Embryonic facial prominence (tissue), 1 donor: ENCODE data around the gene KCNMA1.
"Not testable (repeated sequence)": the region's sequence is repeated elsewhere in the genome, so short reads cannot be mapped to it uniquely, and the experiment has no call there.

Source experiments
- DNase-seq: peaks from one replicate; pipeline ENCODE4 v3.0.0-alpha.2; 2016; ENCODE audit errors: extremely low spot score

Gene KCNMA1

DNA sequence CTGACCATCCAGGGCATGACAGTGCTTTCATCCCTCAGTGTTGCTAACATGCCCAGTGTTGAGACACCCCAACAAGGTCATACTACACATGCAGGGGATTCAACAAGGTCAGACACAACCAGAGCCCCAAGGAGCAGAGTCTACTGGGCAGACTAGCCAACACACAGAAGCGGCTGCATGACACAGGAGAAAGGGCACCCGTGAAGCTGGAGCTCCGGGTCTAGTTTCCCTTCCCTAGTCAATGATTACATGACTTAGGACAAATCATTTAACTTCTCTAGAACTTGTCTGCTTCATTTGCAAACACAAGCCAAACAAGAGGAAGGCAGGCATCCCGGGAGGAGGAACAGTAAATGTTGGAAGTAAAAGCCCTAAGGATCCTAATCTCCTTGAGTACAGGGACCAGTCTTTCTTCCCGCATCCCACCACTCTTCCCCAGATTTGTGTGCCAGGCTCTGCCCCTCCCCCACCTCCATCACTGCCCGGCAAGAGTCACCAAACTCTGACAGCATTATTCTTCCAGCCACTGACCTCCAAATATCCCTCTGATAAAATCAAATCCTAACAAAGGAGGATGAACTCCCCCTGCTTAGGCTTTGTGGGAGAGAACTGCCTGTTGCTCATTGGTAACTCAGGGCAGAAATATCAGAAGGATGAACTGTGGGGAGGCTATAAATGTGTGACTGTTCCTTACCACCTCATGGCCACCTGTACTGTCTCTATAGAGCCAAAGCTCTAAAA is 104.3 kb downstream of the KCNMA1 start:
- DNase-seq: no peak

DNA sequence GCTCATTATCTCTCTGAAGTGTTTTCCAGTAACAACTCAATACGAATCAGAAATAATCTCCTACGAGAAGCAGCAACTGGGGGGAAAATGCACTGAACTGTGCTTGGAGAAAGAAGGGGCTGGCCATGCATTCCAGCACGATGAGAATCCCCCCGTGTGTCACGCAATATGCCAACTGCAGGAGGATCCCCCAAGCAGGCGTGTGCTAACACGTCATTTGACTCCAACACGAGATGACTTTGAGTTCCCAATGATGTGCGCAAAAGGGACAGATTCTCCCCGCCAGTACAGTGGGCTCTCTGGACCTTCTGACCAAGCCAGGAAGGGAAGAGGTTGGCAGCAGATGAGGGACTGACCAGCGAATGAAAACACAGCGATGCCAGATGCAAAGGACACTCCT is 105.5 kb downstream of the KCNMA1 start:
- DNase-seq: no peak

DNA sequence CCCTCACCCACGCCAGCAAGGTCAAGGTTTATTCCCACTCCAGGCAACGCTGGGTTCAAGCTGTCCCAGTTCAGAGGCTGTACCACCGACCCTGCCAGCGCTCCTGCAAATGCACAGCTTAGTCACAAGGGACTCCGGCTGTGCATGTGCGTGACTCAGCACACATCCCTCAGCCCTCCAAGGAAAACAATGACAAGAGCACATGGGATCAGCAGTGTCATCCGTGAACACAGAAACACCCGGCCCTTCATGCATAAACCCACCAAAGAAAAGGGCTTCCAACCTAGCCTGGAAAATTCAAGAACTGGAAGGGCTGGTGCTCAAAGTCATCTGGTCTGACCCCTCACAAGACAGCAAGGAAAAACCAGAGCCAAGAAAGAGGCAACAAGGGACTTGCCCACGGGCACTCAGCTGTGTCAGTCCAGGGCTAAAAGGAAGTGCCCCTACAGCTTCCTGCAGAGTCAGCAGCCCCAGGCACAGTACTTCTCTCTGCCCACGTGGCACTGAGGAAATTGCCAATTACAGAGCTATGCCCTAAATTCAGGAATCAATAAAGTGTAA is 106.1 kb downstream of the KCNMA1 start:
- no peak for DNase-seq

DNA sequence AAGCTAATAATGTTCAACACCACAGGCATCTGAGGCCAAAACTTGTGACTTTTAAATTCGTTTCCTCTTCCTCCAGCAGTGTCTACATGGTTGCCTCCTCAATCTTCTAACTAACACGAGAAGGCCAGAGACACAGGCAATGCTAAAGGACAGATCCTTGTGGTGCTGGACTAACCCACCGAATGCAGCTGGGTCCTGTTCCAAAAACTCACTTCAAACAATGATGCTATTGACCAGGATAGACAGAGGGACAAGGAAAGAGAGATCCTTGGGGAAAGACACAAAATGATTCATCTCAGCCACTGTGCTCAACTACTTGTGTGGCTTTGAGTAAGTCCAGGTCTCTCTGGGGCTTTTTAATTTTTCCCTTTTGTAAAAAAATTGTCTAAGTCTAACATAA is 107.6 kb downstream of the KCNMA1 start:
- no peak for DNase-seq

DNA sequence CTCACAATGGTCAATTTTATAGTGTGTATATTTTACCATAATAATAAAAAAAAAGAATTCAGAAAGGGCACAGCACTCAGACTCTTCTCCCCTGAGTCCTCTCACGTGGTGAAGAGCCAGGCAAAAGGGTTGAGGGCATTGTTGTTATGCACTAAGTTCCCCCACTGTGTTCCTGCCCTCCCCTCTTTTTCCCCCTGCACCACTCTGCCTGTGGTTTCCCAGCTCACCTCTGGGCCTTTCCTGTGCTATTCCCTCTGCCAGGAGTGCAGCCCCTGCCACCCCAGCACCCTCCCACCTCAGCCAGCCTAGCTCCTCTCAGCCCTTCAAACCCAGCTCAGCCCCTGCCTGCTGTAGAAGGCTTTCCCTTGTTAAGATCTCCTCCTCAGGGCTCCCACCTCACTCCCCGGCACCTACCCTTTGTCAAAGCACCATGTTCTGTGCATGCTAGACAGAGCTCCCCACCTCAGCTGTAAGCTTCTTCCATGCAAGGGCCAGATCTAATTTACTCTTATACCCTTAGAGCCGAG is 108.5 kb downstream of the KCNMA1 start:
- DNase-seq: no peak

DNA sequence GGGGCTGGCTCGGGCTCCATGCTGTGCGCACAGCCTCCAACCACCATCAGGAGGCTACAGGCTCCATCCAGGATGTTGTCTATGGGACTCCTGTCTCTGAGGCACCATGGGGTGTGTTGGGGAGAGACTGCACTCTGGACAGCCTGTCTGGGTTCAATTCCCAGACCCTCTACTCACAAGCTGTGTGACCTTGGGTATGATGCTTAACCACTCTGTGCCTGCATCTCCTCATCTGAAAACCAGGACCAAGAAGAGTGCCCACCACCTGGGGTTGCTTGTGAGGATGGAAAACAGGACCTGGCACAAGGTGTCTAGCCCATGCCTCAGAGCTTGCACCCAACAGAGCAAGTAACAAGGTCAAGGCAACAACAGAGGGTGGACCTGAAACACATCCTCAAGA is 109.8 kb downstream of the KCNMA1 start:
- DNase-seq: no peak

DNA sequence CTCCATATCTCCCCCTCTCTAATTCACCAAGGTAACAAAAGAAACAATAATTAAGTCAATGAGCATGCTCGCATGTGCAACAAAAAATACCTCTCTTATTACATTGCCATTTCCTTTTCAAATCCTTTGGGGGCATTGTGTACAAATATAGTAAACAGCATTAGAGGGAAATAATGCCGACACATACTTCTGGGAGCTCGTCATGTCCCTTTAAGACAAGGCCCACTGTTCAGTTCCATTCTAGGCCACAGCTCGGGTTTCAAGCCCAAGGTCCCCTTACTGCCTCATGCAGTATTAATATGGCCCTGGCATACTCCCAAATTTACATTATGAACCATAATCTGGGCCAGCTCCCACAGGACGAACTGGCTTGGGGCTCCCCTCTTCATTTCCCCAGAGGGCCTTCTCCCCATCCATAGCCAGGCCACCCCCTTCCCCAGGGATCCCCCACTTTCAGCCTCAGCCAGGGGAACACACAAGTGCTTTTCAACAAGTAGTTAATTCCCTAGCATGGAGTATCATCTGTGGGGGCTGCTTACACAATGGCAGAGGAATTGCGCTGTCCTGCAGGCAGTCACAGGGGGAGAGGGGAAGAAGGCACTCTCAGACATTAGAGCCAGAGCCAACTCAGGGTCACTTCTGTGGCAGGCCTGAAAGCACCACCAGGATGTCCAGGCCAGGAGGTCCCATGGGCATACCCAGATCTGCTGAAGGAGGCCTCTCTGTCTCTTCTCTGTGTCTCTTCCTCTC is 110.6 kb downstream of the KCNMA1 start:
- DNase-seq: no peak

DNA sequence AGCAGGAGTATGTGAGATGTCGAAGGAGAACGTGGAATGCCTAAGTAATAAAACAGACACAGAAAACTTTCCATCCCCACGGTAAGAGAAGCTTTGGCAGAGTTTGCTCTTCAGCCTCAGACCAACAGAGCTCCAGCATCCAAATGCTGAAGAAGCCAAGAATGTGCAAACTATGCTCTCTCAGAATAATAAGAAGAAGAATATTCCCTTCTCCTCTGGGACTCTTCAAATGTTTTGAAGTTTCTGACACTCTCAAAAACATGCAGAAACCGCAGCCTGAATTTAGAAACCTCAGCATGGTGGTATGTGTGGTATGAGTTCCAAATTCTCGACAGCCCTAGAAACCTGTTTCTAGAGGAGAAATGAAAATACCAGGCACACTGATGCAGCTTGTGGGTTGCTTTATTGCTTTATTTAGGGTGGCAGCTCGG is 113.3 kb downstream of the KCNMA1 start:
- no peak for DNase-seq

DNA sequence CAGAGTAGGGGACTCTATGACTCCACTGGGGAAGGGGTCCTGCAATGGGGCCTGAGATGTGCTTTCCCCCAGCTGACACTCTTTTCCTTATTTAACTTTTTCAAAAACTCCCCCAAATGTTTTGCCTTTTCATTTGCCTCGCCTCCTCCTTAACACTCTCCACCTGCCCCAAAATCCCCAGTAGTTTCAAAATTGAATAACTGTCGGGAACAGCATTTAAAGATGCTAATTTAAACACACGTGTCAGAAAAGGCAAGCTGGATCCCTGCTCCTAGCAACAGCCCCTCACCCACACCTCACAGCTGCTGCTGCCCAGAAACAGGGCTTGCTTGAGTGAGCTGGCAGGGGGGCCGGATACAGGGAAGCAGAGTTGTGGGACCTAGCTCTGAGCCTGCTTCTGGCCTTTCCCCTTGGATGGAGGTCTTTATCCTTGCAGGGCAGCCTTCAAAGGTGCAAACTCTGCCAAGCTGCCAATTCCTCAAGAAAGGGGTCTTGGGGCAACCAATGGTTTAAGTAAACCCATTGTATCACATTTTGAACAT is 115.3 kb downstream of the KCNMA1 start:
- no peak for DNase-seq

DNA sequence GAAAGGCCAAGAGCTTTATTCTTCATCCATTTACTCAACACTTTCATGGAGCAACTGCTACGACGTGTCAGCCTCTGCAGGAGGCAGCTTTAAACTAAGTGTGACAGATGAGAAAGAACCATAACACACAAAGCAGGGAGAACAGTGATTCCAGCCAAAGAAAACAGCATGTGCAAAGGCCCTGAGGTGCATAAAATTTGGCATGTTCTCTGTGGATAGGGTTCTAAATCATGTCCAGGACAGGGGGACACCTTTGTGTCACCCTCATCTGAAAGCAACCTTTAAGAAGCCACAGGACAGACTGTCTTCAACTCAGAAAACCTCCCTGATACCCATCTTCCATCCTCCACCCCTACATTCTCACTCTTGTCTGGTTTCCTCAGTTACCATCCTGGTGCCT is 116.6 kb downstream of the KCNMA1 start:
- DNase-seq: no peak

DNA sequence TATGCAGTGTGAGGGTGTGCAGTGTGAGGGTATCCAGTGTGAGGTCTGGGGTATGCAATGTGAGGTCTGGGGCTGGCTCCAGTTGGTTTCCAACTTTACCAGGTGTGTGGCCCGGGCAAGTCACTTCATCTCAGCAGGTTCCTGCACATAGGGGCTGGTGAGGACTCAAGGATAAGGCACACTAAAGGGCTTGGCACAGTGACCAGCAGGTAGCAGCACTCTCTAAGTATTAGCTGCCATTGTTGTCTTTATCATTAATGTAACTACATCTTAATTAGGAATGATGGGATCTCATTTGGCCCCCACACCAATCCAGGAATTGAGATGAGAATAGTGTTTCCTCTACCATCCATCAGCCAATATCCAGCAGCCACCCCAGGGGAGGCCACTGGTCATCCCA is 117.3 kb downstream of the KCNMA1 start:
- DNase-seq: no peak

DNA sequence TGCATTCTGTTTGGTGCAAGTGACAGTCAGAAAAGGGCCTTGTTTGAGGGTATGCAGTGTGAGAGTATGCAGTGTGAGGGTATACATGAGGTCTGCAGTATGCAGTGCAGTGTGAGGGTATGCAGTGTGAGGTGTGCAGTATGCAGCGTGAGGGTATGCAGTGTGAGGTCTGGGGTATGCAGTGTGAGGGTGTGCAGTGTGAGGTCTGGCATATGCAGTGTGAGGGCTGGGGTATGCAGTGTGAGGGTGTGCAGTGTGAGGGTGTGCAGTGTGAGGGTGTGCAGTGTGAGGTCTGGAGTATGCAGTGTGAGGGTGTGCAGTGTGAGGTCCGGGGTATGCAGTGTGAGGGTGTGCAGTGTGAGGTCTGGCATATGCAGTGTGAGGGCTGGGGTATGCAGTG is 117.8 kb downstream of the KCNMA1 start:
- not testable (repeated sequence) for DNase-seq

DNA sequence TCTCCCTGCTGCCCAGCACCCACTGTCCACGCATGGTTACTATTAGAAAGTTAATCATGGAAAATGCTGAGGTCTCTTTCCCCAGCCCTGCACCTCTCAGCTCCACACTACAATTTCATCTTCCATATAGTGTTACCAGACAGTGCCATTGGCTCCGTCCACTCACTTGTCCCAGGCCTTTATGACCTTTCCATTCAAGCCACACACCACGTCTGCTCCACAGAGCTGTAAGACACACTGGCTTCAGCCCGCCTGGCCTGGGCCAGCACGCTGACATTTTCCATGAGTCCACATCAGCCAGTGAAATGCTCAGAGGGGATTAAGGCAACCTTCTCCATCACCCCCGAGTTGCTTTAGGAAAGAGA is 118.7 kb downstream of the KCNMA1 start:
- no peak for DNase-seq

DNA sequence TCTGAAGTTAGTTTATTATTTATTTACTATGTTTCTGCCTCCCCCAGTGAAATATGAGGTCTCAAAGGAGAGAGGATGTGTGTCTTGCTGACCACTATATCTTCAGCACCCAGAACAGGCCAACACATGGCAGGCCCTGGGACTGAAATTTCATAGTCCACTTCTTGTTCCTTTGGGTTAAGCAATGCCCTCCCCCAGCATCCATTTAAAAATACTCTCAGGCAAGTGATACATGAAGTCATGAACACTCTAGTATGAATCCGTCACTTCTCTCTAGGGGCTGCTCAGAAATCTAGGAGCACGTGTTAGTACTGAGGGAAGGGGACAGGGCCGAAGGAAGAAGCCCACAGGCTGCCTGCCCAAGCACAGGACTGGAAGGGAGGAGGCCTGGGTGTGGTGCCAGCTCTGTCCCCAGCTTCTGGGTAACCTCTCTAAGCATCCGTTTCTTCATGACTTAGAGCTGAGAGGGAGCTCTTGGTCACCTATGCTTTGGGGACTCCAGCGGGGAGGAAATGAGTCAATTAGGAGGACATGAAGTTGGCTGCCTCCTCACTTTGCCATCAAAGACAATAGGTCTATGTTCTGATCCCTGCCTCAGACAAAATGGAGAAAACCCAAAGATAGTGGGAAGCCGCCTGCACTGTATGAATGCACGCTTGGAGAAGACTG is 119.2 kb downstream of the KCNMA1 start:
- DNase-seq: no peak

DNA sequence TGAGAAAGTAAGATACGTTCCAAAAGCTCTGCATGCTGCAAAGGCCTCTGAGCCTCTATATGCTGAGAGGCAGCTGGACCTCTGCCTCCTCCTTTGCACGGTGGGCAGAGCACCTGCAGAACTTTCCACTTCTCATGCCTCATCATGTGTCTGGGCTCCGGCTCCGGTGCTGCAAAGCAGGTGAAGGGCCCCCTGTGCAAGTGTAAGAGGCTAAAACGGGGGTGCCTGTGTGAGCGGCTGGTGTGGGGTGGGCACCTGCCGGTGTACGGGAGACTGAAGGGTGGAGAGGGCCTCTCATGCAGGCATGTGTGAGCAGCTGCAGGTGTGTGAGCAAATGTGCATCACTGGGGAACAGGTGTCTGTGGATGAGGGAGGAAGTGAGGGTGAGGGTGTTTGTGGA is 121.0 kb downstream of the KCNMA1 start:
- DNase-seq: no peak

DNA sequence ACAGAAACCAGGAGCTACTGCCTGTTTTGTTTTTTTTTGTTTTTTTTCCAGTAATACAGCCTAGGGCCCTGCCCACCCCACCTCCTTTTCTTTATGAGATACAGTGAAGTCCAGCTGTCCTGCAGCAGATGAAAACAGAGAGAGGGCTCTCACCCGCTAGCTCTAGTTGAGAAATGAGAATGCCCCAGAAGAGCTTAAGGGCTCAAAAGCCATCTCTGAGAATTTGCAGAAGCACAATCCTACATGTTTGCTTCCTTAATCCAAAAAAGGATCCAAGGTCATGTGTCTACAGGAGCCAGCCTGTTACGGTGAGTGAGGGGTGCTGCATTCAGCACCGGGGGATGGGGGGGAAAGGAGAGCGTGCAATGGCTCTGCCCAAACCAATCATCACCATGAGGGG is 122.7 kb downstream of the KCNMA1 start:
- DNase-seq: no peak

DNA sequence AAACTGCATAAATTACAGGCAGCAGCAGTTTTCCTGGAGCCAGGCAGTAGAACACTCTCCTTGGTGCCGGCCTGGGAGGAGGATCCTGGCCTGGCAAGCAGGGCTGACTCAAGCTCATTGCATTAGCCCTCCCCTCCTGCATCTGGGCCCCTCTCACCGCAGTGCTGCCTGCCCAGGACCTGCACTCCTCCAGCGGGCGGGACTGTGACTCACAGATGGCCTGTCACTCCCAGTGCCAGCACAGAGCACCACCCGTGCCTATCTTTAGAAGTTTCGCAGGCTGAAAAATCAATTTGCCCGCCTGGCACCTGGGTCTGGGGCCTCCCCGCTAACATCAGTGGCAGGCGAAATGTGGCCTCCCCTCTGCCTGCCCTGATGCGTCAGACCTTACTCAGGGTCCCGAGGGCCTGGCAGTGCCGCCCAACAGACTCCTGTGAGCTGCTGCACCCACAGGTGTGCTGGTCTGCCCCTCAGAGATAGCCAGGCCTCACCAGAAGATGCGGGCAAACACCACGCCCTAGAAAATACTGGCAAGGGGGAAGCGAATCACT is 123.8 kb downstream of the KCNMA1 start:
- DNase-seq: no peak

DNA sequence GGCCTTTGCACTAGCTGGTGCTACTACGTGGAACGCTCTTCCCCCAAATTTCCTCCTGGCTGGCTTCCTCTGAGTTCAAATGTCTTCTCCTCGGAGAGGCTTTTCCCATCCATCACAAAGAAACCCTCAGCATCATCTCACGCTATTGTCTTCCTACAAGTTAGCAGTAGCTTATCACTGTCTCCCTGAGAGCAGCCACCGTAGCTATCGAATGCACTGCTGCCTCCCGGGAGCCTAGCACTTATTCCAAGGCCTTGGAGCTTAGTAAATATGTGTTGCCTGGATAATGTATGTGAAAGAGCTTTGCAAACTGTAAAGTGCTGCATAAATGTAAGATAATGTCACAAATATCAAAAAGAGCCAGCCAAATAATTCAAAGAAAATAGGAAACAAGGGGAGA is 124.4 kb downstream of the KCNMA1 start:
- no peak for DNase-seq

DNA sequence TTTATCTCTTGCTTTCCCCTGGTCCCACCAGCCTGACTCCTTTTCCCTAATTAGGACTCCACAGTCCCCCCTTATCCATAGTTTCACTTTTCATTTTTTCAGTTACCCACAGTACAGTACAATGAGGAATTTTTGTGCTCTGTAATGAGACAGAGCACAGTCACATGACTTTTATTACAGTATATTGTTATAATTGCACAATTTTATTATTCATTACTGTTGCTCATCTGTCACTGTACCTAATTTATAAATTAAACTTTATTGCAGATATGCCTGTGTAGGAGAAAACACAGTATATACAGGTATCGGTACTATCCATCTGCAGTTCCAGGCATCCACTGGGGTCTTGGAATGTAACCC is 125.4 kb downstream of the KCNMA1 start:
- DNase-seq: no peak

DNA sequence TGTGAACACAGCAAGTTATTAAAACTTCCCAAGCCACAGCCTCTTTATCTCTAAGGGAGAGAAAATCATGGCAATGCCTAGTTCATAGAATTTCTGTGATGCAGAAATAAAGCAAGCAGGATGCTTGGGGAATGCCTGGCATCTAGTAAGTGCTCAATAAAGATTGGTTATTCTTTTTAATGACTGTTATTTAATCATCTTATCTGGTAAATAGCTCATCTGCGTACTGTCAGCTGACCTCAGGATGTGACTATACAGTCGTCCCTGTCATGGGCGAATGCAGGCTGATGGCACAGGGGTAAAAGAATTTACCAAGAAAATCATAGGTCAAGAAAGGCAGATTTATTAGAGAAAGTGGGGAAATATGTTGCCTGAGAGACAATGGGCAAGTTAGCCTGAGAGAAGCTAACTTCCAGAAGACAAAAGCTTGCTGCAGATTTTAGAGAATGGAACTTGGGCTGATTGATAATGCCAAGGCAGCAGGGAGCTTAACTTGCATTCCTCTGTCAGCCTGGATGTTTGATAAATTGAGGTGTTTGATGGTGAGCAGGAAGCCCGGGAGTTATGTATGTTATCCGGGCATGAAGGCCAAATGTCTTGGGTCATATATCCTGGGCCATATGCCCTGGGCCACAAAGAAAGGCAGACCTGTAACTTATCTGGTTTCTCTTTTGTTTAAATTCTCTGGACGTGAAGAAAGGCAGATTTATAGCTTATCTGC is 126.0 kb downstream of the KCNMA1 start:
- no peak for DNase-seq

DNA sequence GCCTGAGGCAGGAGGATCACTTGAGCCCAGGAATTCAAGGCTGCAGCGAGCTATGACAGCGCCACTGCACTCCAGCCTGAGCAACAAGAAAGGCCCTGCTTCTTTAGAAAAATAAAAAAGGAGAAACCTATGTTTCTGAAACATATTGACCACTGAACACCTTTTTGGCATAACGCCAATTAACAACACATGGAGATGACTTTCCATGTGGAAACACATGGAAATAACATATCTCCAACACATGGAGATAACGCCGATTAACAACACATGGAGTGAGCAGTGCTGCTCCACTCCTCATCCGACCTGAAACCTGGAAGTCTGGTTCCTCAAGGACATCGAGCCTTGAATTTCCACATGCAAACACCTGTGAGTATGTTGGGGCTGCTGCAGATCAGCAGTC is 126.9 kb downstream of the KCNMA1 start:
- DNase-seq: no peak
